Measurements from ENCODE around the gene CD276. TPM values are rescaled to one million over a fixed set of nuclear protein-coding genes. Genes with fewer than 3 reads are reported as not detected.

Gene CD276
- total RNA-seq, 1 experiment from 2014 or later = 133 TPM

GRCh38 chr15:73650416-73651126 lies 33.6 kb upstream of the CD276 start:
- H3K4me2 ChIP-seq (ENCODE audit: insufficient read depth, insufficient read length, low read length) = no peak overlapping the region
- DNase-seq = no peak
- H3K27ac ChIP-seq (ENCODE audit: insufficient read length, low read depth, low read length) = no peak overlapping the region
- H3K9me3 ChIP-seq (ENCODE audit: control insufficient read depth, low read depth, low read length) = no peaks in the 10 kb centered on the region
- H3K23me2 ChIP-seq (ENCODE audit: insufficient read length, low read depth, low read length, poor library complexity, severe bottlenecking) = no peaks in the 10 kb centered on the region
- no peak overlapping the region for H4K8ac ChIP-seq (replicated peaks; ENCODE audit: insufficient read length, low read depth, low read length)
- TF ChIP-seq, protein P1, sequence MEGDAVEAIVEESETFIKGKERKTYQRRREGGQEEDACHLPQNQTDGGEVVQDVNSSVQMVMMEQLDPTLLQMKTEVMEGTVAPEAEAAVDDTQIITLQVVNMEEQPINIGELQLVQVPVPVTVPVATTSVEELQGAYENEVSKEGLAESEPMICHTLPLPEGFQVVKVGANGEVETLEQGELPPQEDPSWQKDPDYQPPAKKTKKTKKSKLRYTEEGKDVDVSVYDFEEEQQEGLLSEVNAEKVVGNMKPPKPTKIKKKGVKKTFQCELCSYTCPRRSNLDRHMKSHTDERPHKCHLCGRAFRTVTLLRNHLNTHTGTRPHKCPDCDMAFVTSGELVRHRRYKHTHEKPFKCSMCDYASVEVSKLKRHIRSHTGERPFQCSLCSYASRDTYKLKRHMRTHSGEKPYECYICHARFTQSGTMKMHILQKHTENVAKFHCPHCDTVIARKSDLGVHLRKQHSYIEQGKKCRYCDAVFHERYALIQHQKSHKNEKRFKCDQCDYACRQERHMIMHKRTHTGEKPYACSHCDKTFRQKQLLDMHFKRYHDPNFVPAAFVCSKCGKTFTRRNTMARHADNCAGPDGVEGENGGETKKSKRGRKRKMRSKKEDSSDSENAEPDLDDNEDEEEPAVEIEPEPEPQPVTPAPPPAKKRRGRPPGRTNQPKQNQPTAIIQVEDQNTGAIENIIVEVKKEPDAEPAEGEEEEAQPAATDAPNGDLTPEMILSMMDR (conservative IDR thresholded peaks at IDR 0.05) = no peak
- Mint-ChIP-seq H3K9me3 (no peaks in the 10 kb centered on the region; a peak in 1 of 5 replicates), H3K4me1 (peaks cover 3 to 5% of the 10 kb centered on the region in 2 experiments; a peak in 1 of 4 replicates), H3K36me3 (ENCODE audit: insufficient read depth in 1 of 3, low read depth in 3 of 3) (no peaks in the 10 kb centered on the region), H3K27me3 (ENCODE audit: low read depth) (peaks cover 8% of the 10 kb centered on the region), H3K4me3 (no peak overlapping the region), H3K27ac (no peak overlapping the region)
- H2BK5ac ChIP-seq (ENCODE audit: insufficient read length, low read length) = no peak overlapping the region
- no peak overlapping the region for H2BK12ac ChIP-seq (ENCODE audit: insufficient read length, low read depth, low read length)
- no peak overlapping the region for H2BK120ac ChIP-seq (ENCODE audit: low read depth, low read length, poor library complexity, severe bottlenecking)
- no peak overlapping the region for H3K14ac ChIP-seq (ENCODE audit: insufficient read depth, low read length)
- H3K79me1 ChIP-seq (ENCODE audit: insufficient read depth, low read depth, low read length, poor library complexity, severe bottlenecking) = no peaks in the 10 kb centered on the region
- no peaks in the 10 kb centered on the region for H4K20me1 ChIP-seq (ENCODE audit: control insufficient read depth, insufficient read depth, insufficient read length)
- no peak overlapping the region for H4K5ac ChIP-seq (ENCODE audit: insufficient read length, low read depth, low read length)
- no peak overlapping the region for H2BK20ac ChIP-seq (ENCODE audit: low read depth, low read length, poor library complexity, severe bottlenecking)
- no peak overlapping the region for H3K4ac ChIP-seq (ENCODE audit: low read depth, low read length)
- no peak overlapping the region for H2AFZ ChIP-seq (ENCODE audit: low read length)
- H3K18ac ChIP-seq (ENCODE audit: insufficient read length, low read depth, low read length) = no peak overlapping the region
- H3K27me3 ChIP-seq (ENCODE audit: insufficient read depth, low read length) = no peaks in the 10 kb centered on the region
- no peaks in the 10 kb centered on the region for H3K79me2 ChIP-seq (ENCODE audit: insufficient read depth, low read length)
- no peak overlapping the region for H3K56ac ChIP-seq (ENCODE audit: insufficient read length, low read depth, low read length)
- H3K9ac ChIP-seq (ENCODE audit: extremely low read depth, insufficient read length, low read length) = no peak overlapping the region
- WGBS (ENCODE audit: extremely low coverage, insufficient read length, low lambda C conversion rate) = no CpG with 5 or more reads among the region's 3 CpGs
- no peak overlapping the region for H2BK15ac ChIP-seq (ENCODE audit: low read depth, low read length)
- no peak overlapping the region for H4K91ac ChIP-seq (ENCODE audit: insufficient read length, low read depth, low read length)
- no peak overlapping the region for H2AK5ac ChIP-seq (ENCODE audit: insufficient read length, low read length)
- no peak overlapping the region for H3K23ac ChIP-seq (ENCODE audit: insufficient read length, low read depth, low read length)
- H3T11ph ChIP-seq (ENCODE audit: low read length) = no peak overlapping the region
- no peaks in the 10 kb centered on the region for H3K4me1 ChIP-seq (ENCODE audit: insufficient read depth, low read length)
